ENCODE measurements around the gene PHF11.

DNA sequence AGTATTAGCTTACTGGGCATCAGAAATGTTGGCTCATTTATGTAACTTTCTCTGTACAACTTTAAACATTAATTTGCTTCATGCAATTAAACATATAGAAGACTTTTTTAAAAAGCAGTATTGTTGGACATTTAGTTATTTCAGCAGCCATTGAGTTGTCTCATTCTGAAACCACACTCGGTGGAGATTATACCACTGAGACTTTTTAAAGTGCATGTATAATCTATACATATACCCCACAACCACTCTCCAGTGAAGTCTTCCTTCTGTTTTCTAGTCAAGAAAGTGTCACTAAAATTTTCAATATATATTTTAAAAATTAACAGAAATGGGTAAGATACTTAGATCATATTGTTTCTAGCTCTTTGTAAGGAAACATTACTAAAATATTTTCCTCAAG lies 36.2 kb upstream of the PHF11 start:
- TF ChIP-seq, protein P1, sequence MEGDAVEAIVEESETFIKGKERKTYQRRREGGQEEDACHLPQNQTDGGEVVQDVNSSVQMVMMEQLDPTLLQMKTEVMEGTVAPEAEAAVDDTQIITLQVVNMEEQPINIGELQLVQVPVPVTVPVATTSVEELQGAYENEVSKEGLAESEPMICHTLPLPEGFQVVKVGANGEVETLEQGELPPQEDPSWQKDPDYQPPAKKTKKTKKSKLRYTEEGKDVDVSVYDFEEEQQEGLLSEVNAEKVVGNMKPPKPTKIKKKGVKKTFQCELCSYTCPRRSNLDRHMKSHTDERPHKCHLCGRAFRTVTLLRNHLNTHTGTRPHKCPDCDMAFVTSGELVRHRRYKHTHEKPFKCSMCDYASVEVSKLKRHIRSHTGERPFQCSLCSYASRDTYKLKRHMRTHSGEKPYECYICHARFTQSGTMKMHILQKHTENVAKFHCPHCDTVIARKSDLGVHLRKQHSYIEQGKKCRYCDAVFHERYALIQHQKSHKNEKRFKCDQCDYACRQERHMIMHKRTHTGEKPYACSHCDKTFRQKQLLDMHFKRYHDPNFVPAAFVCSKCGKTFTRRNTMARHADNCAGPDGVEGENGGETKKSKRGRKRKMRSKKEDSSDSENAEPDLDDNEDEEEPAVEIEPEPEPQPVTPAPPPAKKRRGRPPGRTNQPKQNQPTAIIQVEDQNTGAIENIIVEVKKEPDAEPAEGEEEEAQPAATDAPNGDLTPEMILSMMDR (IDR thresholded peaks at IDR 0.05), result no peak
- no peak for TF ChIP-seq EZH2 (IDR thresholded peaks at IDR 0.05)

Data from neural progenitor cell (in vitro differentiated cells).